ENCODE data around the gene DOCK1. TPM values are rescaled to one million over a fixed set of nuclear protein-coding genes. Genes with fewer than 3 reads are reported as not detected.

The DOCK1 gene
- total RNA-seq, 4 donors from 2014 or later = 4.3 to 6.0 (median 4.8) TPM

GRCh38 chr10:127133672-127134500 lies 228.7 kb downstream of the DOCK1 start:
- H3K9me3 ChIP-seq = no peaks in the 10 kb centered on the region
- no peak for ATAC-seq
- no peaks in the 10 kb centered on the region for H3K27me3 ChIP-seq
- H3K36me3 ChIP-seq = no peaks in the 10 kb centered on the region
- no peaks in the 10 kb centered on the region for H3K4me1 ChIP-seq
- no peak overlapping the region for H3K4me3 ChIP-seq
- no peak for DNase-seq
- TF ChIP-seq CTCF (IDR thresholded peaks at IDR 0.05 in 4 of 5, conservative IDR thresholded peaks at IDR 0.05 in 1 of 5) (no peak), POLR2A (IDR thresholded peaks at IDR 0.05) (no peak)
- intact Hi-C loops (cut with DNase I; ENCODE audit: low total_unique reads) = no loop called here
- no peak overlapping the region for H3K27ac ChIP-seq
- in situ Hi-C loops (cut with MboI; ENCODE audit: low sequenced_read_pairs in 4 of 4) = no loop called here

- no peaks in the 10 kb centered on the region for H3K27me3 ChIP-seq
- H3K27ac ChIP-seq = no peak overlapping the region
- no peaks in the 10 kb centered on the region for H3K9me3 ChIP-seq
- DNase-seq (no peak), ATAC-seq (no peak)
- intact Hi-C loops (cut with DNase I; ENCODE audit: low total_unique reads) = no loop called here
- in situ Hi-C loops (cut with MboI; ENCODE audit: low sequenced_read_pairs in 4 of 4) = no loop called here
- no peak for TF ChIP-seq POLR2A (IDR thresholded peaks at IDR 0.05)
- no peak for TF ChIP-seq CTCF (IDR thresholded peaks at IDR 0.05 in 4 of 5, conservative IDR thresholded peaks at IDR 0.05 in 1 of 5)
- H3K4me3 ChIP-seq = no peak overlapping the region
- no peaks in the 10 kb centered on the region for H3K36me3 ChIP-seq
- H3K4me1 ChIP-seq = no peaks in the 10 kb centered on the region
Observed at GRCh38 chr10:127135844-127136577, 230.8 kb downstream of the DOCK1 start.

- in situ Hi-C loops (cut with MboI; ENCODE audit: low sequenced_read_pairs in 4 of 4) = no loop called here
- ATAC-seq = no peak
Observed at GRCh38 chr10:127137391-127137790, 232.2 kb downstream of the DOCK1 start.

GRCh38 chr10:127142136-127142535 lies 236.9 kb downstream of the DOCK1 start:
- Histone ChIP-seq H3K27me3 (no peaks in the 10 kb centered on the region), H3K4me3 (no peak overlapping the region), H3K36me3 (no peaks in the 10 kb centered on the region), H3K27ac (no peak overlapping the region), H3K9me3 (no peaks in the 10 kb centered on the region), H3K4me1 (no peaks in the 10 kb centered on the region)
- in situ Hi-C loops (cut with MboI; ENCODE audit: low sequenced_read_pairs in 4 of 4) (no loop called here), intact Hi-C loops (cut with DNase I; ENCODE audit: low total_unique reads) (no loop called here)
- DNase-seq (no peak), ATAC-seq (no peak)
- no peak for TF ChIP-seq POLR2A (IDR thresholded peaks at IDR 0.05)
- no peak for TF ChIP-seq CTCF (IDR thresholded peaks at IDR 0.05 in 4 of 5, conservative IDR thresholded peaks at IDR 0.05 in 1 of 5)

More at GRCh38 chr10:127137391-127137790, 232.2 kb downstream of the DOCK1 start:
- Histone ChIP-seq H3K27ac (no peak overlapping the region), H3K9me3 (no peaks in the 10 kb centered on the region), H3K36me3 (no peaks in the 10 kb centered on the region), H3K4me1 (no peaks in the 10 kb centered on the region), H3K4me3 (no peak overlapping the region), H3K27me3 (no peaks in the 10 kb centered on the region)
- no peak for TF ChIP-seq CTCF (IDR thresholded peaks at IDR 0.05 in 4 of 5, conservative IDR thresholded peaks at IDR 0.05 in 1 of 5)
- no peak for TF ChIP-seq POLR2A (IDR thresholded peaks at IDR 0.05)
- intact Hi-C loops (cut with DNase I; ENCODE audit: low total_unique reads) = no loop called here
- no peak for DNase-seq

Measured in gastrocnemius medialis (tissue), 4 donors.